GM18526 (cell line): Measurements from ENCODE around the gene TUBB1.

Experiments used
- POLR2A ChIP-seq: IDR thresholded peaks from 3 replicates; pipeline ENCODE4 v1.6.1; 2011; ENCODE audit not compliant: insufficient read length; ENCODE audit errors: extremely low read depth

The TUBB1 gene

DNA sequence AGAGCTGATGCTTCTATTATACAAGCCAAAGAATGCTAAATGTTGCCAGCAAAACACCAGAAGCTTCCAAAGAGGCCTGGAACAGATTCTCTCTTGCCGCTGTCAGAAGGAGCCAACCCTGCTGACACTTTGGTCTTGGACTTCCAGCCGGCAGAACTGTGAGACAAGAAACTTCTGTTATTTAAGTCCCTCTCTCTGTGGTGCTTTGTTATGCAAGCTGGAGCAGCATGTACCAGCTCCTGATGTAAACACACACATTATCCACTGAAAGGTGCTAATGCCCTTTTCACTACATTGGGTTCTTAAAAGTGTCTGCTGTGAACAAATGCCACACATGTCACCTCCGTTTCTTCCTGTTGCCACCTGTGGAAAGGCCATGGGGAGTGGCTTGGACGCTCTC is 49.3 kb downstream of the TUBB1 start:
- TF ChIP-seq POLR2A = no peak

DNA sequence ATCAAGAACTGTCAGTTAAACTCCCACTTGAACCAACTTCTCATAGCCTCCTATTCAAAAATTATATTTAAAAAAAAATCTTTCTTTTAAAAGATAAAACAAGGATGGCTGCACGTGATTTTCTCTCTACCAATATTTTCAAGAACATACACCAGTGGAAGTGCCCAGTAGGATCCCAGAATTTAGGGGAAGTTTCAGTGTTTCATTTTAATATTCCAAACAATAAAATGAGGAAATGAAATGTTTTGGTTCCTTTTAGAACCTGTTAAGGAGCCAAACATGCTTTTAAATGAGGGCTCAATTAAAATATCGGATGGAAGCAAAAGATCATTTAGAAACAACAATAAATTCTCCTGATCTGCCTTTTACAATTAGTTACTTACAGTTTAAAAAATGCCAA is 49.8 kb downstream of the TUBB1 start:
- no peak for TF ChIP-seq POLR2A

DNA sequence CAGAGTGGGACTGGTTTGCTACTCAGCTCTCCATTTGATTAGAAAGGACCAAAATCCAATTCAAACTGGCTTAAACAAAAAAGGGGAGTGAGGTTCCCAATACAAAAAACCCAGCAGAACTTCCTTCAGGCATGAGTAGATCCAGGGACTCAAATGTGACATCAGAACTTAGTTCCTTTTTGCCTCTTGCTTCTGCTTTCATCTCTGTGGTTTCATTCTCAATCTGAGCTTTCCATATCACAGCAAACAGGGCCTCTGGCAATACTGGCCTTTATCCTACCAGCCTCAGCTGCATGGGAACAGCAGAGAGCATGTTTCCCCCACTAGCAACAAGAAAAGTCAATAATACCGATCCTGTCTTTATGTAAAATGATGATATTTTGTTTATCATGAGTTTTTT is 52.0 kb downstream of the TUBB1 start:
- TF ChIP-seq POLR2A = no peak

DNA sequence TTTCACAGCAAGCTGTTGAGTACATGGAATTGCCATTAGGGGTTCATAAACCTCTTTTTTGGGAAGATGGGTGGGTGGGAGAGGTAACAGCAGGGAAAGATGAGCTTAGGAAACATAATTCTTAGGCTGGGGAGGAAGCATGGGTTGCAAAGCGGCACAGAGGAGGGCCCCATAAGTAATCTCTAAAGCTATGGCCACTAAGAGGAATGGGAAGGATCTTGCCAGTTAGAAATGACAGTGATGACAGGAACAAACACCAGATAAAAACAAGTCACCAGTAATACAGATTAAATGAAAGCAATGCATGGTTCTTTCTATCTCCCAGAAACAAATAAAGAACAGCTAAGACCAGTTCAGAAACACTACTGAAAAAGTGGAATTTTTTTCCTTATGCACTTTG is 54.4 kb downstream of the TUBB1 start:
- TF ChIP-seq POLR2A = no peak

DNA sequence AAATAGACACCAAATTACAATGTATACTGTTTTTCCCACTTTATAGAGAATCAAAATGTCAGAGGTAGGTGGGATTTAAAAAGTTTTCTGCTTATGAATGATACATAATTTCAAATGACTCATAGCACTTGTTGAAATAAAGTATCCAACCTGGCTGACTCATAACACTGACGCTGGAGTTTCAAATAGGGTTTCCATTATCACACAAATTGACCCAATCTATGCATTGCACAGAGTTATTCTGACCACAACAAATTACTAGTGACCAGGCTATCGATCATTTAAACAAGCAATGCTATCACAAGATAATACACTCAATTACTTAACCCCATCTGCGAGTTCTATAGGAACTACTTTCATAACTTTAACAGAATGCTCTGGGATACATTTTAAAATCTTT is 55.2 kb downstream of the TUBB1 start:
- TF ChIP-seq POLR2A = no peak

DNA sequence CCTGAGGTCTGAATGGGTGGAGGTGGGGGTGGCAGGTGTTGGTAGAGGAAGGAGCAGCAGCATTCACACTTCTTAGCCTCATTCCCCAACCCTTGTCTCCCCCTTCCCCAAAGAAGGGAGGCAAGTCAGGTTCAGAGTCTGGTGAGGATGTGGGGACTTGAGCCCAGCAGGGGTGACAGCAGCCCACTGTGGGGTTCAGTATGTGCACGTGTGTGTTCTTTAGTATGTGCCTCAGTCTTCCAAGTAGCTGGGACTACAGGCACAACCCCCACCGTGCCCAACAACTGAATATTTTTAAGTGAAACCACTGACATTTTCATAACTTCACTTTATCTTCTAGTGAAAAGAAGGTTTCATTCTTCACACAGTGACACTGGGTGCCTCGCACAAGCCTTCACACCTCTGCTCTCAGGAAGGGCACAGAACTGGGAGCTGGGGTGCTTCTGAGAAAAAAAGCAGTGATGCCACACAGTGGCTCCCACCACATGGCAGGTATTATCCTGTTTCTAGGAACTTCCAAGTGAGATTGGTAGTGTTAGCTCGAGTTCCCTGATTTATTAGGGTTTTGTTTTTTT is 56.8 kb downstream of the TUBB1 start:
- TF ChIP-seq POLR2A = no peak
